Left colon (tissue), 2 donors: ENCODE results near the gene GSG1L. TPM values are rescaled to one million over a fixed set of nuclear protein-coding genes. Genes with fewer than 3 reads are reported as not detected.
A peak's percentile ranks its signal among the peaks of the same experiment; 100 is the strongest.

Experiments used
- ATAC-seq: fragments of 200-7000 bp; cut with Tn5 transposase; one replicate; pipeline ENCODE4 v1.9.1; 2020; ENCODE audit warnings: mild to moderate bottlenecking, moderate library complexity
- DNase-seq, 2 donors: peaks; one replicate each; pipeline ENCODE4 v3.0.0-alpha.2; 2020
- intact Hi-C, 2 donors: fragments of 100-400 bp; cut with DNase I in 1 of 2; cut with micrococcal nuclease in 1 of 2; formaldehyde crosslinking; loops; one replicate each; pipeline versions ENCODE4 v1.11.2 to v1.14.0; 2022; cut with DNase I, micrococcal nuclease
- total RNA-seq, 2 donors: library from RNA; stranded (reverse); fragmentation: NEBNext Ultra II Directional; extraction: Animal tissue kit (Norgen Biotek cat#: 25700); gene quantifications; one replicate each; pipeline ENCODE4 v1.2.1, GENCODE V29; 2021
- donor health status: DM: no; HTN: no; CAD: no.
- donor health status: DM: yes; HTN: yes; CAD: no.

The GSG1L gene
- total RNA-seq, 2 donors from 2014 or later, result 0.17 TPM; not detected in 1

DNA sequence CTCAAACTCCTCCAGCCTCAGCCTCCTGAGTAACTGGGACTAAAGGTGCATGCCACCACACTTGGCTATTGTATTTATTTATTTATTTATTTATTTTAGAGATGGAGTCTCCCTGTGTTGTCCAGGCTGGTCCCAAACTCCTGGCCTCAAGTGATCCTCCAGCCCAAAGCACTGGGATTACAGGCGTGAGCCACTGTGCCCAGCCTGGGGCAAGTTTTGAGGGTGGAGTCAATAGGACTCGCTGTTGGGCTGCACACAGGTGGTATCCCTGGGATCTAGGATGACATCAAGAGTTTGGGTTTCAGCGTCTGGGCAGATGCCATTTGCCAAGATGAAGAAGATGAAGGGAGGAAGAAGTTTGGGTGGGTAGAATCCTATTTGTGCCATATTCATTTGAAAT is 213.9 kb downstream of the GSG1L start:
- intact Hi-C loops, result no loop called here
- DNase-seq, result no peak
- no peak for ATAC-seq

DNA sequence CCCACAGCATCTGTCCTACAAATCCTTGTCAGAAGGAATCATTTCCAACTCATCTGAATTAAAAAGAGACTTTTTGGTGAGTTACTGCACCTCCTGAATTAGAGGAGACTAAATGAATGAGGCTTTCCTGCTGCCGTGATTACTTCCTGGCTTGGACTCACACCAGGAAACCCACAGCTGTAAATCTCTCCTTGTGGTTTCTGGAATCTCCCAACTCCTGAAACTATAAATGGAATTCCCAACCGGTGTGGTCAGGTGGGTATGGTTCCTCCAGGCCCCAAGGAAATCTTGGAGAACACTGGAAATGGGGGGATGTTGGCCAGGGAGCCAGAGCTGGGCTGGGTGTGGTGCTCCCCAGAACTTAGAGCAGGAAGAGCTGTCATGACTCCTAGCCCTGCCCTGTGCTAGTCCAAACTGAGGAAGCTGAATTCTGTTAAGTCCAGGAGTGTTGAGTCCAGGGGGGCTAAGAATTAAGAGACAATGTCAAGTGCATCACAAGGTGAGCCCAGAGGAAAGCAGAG is 216.4 kb downstream of the GSG1L start:
- intact Hi-C loops, result no loop called here
- DNase-seq (no peak), ATAC-seq (peak; percentile 36)

DNA sequence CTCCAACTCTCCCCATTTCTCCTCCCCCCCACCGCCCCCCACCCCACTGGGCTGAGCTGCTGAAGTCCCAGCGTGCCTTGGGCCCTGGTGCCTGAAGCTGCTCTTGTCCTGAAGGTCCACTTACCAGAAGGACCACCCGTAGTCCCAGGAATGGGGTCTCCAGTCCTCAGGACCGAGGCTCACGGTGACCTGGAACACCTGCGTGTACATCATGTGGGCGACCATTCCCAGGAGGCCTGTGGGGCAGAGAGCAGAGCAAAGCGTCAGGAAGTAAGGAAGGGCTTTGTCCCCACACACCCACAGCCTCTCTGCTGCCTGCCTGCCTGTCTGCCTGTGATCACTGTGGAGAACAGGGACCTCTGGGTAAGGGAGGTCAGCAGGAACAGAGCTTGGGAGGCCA is 218.7 kb downstream of the GSG1L start:
- intact Hi-C loops, result no loop called here
- ATAC-seq (no peak), DNase-seq (no peak)

DNA sequence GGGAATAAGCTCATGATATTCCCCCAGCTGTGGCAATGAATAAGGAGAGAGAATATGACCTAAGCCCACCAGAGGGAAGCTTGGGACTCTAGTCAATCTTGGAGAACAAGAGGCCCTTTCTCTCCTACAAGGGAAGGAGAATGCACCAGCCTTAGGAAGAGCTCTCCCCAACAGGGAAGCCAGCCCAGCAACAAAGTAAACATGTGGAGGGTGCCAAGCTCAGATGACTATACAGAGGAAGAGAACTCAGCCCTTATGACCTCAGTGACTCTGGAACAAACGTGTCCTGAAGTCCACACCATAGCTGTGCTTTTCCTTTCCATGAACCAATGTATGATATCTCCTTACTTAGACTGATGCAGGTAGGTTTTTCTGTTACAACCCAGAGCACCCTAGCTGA is 219.7 kb downstream of the GSG1L start:
- intact Hi-C loops, result no loop called here
- ATAC-seq, result peak; percentile 44
- no peak for DNase-seq

DNA sequence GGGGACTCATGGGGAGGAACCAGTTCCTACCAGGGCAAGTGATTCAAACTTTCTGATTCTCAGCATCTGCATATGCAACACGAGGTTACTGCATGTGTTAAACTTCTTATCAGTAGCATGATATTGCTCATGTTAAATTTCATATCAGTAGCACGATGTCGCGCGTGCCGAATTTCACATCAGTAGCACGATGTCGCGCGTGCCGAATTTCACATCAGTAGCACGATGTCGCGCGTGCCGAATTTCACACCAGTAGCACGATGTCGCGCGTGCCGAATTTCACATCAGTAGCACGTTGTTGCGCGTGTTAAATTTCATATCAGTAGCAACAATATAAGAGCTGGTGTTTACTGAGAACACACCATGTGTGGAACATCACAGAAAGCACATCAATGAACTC is 221.6 kb downstream of the GSG1L start:
- intact Hi-C loops, result no loop called here
- ATAC-seq (no peak), DNase-seq (no peak)

DNA sequence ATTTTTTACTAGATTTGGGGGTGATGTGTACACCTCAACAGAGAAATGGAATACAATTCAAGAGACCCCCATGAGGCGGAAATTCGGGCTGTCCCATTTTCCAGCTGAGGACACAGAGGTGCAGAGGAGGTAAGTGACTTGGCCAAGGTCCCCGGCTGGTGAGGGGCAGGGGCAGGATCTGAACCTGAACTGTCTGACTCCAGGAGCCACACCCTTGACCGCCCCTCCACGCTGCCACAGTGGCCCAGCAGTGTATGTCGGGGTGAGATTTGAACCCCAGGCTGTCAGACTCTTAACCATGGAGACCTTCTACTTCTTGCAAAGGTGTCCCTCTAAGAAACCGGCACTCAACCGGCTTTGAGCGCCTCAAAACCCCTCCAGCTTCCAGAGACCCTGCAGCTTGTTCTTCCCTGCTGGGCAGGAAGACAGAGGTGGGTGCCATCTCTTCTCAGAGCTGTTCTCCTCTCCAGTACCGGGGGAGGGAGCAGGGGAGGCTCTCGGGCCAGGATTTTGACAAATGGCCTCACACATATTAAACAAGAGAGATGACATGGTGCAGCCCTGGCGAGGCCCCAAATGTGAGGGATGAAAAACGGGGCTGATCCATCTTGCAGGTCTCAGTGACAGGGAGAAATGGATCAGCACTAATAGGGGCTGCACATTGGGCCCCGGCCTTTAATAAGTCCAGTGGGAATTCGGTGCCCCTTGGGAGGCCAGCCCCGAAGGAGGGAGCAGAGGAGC is 222.3 kb downstream of the GSG1L start:
- intact Hi-C loops, result no loop called here
- ATAC-seq (no peak), DNase-seq (peak in 1 of 2 donors; percentile 6)

DNA sequence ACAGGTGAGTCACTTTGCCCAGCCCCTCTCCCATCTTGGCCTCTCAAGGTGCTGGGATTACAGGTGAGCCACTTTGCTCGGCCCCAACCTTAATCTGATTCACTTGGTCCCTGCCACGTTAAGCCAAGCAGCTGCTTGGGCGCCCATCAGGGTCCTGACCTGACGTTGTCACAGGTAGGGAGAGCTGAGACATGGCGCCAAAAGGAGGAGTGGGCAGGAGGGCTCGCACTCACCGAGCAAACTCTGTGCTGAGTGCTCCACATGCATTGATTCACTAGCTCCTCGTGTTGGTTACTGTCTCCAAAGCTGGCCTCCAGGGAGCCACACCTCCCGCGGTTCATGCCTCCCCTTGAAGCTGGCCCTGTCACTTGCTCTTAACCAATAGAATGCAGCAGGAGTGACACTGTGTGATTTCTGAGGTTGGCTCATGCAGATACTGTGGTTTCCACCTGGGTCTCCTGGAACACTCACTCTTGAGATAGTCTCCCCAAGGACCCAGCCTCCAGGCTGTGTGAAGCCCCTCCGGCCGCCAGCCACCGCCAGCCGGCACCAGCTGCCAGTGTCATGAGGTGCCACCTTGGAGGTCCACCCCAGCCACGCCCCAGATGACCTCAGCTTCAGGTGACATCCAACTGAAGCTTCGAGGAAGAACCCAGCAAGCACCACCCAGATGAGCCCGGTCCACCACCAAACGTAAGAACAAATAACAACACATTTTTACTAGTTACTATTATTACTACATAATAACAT is 223.0 kb downstream of the GSG1L start:
- ATAC-seq (no peak), DNase-seq (peak in 1 of 2 donors; percentile 9)
- intact Hi-C loops, result no loop called here

DNA sequence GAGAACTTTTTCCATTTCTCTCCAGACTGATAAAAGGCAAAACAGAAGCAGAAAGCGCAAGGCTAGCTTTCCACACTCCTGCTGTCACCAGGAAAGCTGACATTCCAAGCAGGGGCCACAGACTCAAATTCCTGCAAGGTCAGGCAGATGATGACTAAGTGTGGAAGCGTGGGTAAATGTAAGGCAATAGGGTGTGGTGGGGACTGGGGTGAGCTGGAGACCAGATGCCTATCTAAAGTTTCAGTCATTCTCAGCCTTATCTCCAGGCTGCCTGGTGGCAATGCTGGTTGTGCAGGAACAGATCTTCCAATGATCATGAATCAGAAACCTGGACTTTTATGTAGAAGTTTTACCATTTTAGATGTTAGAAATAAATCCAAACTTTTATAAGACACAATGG is 224.1 kb downstream of the GSG1L start:
- ATAC-seq (no peak), DNase-seq (peak in 1 of 2 donors; percentile 1)
- intact Hi-C loops, result no loop called here

DNA sequence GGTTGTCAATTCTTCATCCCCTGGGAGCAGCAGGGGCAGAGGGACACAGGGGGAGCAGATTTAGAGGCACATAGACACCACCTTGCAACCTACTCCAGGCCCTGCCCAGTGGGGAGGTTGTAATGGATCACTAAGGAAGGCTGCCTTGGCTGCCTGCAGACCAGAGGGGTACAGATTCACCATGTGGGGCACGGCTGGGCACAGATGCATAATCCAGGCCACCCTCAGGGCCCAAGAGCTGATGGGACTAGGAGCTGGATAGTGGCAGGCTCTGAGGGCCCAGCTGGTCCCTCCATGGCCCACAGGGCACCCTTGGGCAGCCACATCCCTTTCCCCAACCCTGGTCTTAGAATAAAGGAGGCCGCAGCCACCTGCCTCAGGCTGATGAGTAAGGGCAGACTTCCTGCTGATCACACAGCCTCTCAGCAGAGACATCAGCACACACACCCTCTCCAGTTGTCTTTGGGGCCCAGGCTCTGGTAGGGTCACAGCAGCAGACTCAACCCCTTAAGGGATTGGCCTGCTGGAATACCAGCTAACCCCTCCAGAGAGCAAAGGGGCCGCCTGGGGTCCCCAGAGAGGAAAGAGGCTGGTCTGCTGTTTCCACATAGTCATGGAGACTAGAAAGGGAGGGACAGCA is 224.9 kb downstream of the GSG1L start:
- ATAC-seq, result no peak

DNA sequence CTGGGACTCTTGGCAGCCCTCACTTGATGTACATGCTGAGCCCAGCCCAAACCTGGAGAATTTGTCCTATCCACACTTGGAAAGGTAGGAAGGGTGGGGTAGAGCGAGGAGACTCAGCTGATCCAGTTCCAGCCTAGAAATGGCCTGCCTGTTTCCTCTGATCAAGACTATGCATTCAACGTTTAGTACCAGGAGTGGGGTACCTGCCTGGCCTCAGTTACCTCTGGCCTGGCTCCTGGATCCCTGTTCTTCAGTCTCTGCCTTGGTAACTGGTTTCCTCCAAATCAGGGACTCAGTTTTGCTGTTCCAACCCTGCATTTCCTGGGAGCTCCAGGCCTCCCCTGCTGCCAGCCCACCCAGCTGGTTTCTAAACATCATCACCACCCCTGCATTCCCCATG is 233.5 kb downstream of the GSG1L start:
- ATAC-seq, result no peak
- intact Hi-C loops, result no loop called here
- DNase-seq, result peak in 1 of 2 donors; percentile 4

More for the DNA sequence above, 224.9 kb downstream of the GSG1L start:
- intact Hi-C loops, result no loop called here
- peak in 1 of 2 donors; percentile 1 for DNase-seq

DNA sequence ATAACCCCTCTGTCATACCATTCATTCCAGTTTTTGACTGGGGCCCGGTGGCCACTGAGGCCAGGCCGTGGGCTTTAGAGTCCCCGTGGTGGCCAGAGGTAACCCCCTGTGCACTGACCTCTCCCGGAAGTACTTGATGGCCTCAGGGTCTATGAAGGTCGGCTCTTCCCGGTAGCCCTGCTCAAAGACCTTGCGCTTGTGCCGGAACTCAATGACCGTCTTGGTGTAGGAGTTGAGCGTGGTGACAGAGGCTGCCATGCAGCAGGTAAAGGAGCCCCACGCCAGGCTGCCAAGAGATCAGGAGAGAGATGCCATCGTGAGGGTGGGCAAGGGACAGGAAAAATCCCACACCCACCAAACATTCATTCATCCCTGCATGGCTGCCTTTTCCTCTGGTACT is 234.8 kb downstream of the GSG1L start:
- intact Hi-C loops, result no loop called here
- ATAC-seq (no peak), DNase-seq (no peak)

DNA sequence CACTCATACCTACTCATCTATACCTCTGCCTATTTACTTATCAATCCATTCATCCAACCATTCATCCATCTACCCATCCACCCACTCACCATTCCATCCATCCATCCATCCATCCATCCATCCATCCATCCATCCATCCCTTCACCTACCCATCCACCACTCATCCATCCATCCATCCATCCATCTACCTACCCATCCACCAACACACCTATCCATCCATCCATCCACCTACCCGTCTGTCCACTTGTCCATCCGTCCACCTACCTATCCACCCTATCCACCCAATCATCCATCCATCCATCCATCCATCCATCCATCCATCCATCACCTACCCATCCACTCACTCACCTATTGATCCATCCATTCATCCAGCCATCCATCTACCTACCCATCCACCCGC is 235.7 kb downstream of the GSG1L start:
- DNase-seq (no peak), ATAC-seq (no peak)
- intact Hi-C loops, result no loop called here

DNA sequence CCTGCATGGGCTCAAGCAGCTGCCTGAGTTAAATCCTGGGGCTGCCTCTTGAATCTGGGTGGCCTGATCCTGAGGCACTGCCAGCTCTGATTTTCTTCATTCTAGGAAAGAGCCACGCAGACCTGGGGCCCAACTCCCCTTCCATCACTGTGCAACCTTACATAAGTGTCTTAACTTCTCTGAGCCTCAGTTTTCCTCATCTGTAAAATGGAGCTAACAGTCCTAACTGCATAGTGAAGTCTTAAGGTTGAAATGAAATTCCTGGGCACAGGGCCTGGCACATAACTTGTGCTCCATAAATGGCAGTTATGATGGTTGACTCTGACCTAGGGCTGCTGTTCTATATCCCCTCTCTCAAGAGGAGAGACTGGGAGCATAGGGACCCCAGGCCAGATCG is 236.6 kb downstream of the GSG1L start:
- no peak for ATAC-seq
- intact Hi-C loops, result no loop called here
- no peak for DNase-seq

DNA sequence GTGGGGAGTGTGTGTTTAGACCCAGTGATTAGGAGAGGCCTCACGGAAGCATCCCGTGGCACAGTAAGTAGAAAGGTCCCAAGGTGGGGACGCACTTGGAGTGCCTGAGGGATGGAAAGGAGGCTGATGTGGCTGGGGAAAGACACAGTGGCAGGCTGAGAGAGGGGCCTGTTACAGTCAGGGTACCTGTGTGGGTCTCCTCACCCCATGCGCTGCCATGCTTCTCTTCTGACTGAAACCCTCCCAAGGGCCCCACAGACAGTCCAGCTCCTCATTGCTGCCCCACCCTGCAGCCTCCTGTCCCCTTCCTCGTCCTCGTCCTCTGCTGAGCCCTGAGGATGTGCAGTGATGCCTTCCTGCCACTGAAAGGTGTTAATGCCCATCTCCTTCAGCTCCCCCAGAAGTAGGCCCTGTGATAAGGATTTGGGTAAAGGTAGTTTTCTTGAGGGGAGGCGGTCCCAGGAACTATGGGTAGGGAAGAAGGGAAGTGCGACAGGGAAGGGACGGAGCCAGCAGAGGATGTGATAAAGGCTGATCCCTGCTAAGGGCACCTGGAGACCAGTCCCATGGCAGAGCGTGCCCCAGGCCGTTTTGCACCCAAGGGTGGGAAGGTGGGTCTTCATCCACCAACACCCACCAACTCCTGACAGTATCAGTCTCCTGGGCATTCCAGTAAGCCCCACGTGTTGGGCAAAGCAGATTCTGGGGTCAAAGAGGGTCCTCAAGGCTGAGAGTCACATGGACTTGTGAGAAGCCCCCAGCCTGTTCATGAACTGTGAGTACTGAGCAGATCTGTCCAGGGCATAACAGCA is 237.2 kb downstream of the GSG1L start:
- no peak for ATAC-seq
- intact Hi-C loops, result no loop called here
- DNase-seq, result no peak

DNA sequence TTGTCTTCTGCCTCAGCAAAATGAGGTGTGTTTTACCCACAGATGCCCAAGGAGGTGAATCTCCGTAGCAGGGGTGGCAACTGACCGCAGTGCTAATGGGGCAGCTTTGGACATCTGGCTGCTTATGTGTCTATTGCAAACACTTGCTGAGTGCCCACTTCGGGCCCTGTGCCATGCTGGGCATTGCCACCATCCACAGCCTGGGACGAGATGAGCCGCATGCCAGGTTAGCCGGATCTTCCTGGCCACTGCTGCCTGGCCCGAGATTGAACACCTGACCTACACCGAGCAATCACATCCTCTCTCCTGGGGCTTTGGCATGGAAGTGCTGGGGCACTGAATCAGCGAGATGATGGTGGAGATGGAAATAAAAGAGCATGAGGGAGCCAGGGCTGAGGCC is 238.7 kb downstream of the GSG1L start:
- DNase-seq (no peak), ATAC-seq (no peak)
- intact Hi-C loops, result no loop called here

DNA sequence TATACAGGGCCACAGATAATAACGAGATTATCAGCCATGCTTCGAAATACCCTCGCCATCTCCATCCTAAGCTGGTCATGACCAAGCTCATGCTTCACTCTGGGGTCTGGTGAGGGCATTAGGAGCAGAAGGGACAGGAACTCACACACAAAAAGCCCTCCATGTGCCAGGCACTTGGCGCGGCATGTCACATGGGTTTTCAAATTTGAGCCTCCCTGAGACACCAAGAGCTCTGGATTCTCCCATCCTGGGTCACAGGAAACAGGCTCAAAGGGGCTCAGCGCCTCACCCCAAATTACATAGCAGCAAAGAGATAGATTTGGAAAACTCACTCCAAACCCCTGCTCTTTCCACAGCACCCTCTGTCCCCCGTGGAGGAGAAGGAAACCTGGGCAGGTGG is 239.5 kb downstream of the GSG1L start:
- DNase-seq (no peak), ATAC-seq (no peak)
- intact Hi-C loops, result no loop called here

DNA sequence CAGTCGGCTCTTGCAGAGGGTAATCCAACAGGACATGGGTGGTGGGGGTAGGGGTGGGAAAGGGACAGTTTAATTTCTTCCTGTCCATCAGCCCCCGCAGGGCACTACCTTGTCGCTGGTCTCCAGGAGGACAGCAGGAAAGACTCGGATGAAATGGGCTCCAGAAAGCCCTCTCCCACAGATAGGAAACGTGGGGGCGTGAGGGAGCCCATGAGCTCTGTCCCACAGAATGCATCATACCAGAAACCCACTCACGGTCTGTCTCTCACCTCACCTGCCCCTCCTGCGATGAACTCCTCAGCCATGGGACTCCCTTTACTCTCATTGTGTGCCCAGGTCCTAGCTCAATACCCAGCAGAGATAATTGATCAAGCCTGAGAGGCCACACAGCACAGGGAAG is 240.1 kb downstream of the GSG1L start:
- intact Hi-C loops, result no loop called here
- DNase-seq (no peak), ATAC-seq (no peak)

DNA sequence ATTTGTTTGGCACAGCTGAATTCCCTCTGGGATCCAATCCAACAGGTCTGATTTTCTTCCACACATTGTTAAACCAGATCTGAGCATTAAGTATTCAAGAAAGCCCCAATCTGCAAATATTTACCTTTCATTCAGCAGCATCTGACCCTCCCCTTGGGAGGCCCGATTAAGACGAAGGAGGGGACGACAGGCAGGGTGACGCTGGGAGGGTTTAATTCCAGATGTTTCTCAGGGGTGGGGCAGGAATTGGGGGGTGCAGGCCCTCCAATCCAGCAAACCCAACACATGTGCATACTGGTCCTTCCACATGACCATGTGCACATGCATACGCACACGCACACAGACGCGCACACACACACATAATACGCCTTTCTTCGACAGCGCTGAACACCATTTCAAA is 240.5 kb downstream of the GSG1L start:
- DNase-seq, result no peak
- intact Hi-C loops, result no loop called here
- ATAC-seq, result no peak

DNA sequence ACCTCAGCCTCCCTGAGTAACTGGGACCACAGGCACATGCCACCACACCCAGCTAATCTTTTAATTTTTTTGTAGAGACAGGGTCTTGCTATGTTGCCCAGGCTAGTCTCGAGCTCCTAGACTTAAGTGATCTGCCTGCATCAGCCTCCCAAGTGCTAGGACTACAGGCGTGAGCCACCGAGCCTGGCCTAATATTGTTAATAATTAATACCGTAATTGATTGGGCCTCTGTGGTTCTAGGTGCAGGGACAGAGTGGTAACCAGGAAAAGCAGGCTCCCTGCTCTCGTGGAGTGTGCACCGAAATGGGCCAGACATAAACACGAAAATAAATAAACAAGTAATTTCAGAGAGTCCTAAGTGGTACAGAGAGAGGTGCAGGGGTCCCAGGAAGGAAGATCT is 241.0 kb downstream of the GSG1L start:
- no peak for DNase-seq
- no peak for ATAC-seq
- intact Hi-C loops, result no loop called here
